ENCODE measurements around the gene CDHR2.
A peak's percentile ranks its signal among the peaks of the same experiment; 100 is the strongest.

Gene CDHR2

DNA sequence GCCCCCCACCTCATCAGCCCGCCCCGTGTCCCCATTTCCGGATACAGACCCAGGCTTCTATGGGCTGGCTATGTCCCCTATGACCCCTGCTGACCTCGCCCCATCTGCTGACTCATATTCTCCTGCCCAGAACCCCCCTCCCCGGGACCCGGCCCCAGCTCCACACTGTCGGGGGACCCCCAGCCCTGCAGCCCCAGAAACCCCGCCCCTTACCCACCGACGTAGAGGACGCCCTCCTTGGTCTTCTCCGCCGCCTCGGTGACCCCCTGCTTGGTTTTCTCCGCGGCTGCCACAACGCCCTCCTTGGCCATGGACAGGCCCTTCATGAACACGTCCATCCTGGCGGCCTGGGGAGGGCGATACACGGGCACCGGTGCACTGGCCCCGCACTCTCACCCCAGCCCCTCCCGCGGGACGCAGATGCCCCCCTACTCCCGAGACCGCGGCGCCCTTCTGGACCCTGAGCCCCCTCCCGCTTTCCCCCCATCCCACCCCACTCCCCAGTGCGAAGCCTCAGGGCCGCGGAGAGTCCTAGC lies 80.2 kb downstream of the CDHR2 start:
- no peak for DNase-seq (ENCODE audit: insufficient read length)
- no peak for FAIRE-seq
- TF ChIP-seq TAF1 (IDR thresholded peaks at IDR 0.05; ENCODE audit: borderline replicate concordance, low read depth, low read length): no peak
- no peak for TF ChIP-seq POLR2AphosphoS5 (IDR thresholded peaks at IDR 0.05; ENCODE audit: low read depth, low read length)
- TF ChIP-seq POLR2A (IDR thresholded peaks at IDR 0.05; ENCODE audit: low read depth, low read length): no peak

- DNase-seq (ENCODE audit: insufficient read length) (peak; percentile 76), FAIRE-seq (no peak)
Measured at GRCh38 chr5:176629853-176630680, 80.9 kb downstream of the CDHR2 start, which contains the start of the genes EIF4E1B and SNCB. TSS of gene EIF4E1B (plus strand) at chr5:176630675. CDS start at chr5:176642788, 12,113 bp downstream. TSS of gene SNCB (minus strand) at chr5:176630534. CDS start at chr5:176629654, 880 bp downstream.

DNA sequence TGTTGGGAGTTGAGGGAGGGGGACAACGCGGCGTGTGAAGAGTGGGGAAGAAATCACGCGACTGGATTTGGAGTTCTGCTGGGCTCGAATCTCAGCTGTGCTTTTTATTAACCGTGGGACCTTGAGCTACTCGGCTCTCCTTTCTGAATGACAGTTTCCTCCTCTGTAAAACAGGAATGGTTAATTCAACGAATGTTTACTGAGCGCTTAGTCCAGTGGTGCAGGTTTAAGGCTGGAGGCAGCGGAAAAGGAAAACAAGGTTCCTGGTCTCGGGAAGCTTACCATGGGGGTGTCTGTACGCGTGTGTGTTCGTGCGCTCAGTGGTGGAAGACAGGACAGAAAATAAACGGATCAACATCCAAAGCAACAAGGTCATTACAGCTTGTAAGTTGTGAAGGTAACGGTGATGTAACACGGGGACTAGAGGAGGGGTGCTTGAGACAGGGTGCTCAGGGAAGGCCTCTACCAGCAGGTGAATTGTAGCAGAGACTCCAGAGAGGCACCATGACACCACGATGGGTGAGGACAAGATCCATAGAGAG lies 81.6 kb downstream of the CDHR2 start:
- FAIRE-seq (no peak), DNase-seq (ENCODE audit: insufficient read length) (no peak)
- TF ChIP-seq POLR2AphosphoS5 (IDR thresholded peaks at IDR 0.05; ENCODE audit: low read depth, low read length) (no peak), POLR2A (IDR thresholded peaks at IDR 0.05; ENCODE audit: low read depth, low read length) (no peak), TAF1 (IDR thresholded peaks at IDR 0.05; ENCODE audit: borderline replicate concordance, low read depth, low read length) (no peak)

More at GRCh38 chr5:176629853-176630680, 80.9 kb downstream of the CDHR2 start, which contains the start of the genes EIF4E1B and SNCB:
- no peak for TF ChIP-seq TAF1 (IDR thresholded peaks at IDR 0.05; ENCODE audit: borderline replicate concordance, low read depth, low read length)
- TF ChIP-seq POLR2AphosphoS5 (IDR thresholded peaks at IDR 0.05; ENCODE audit: low read depth, low read length): no peak
- no peak for TF ChIP-seq POLR2A (IDR thresholded peaks at IDR 0.05; ENCODE audit: low read depth, low read length)

GRCh38 chr5:176631383-176632200 lies 82.5 kb downstream of the CDHR2 start:
- no peak for TF ChIP-seq POLR2A (IDR thresholded peaks at IDR 0.05; ENCODE audit: low read depth, low read length)
- TF ChIP-seq POLR2AphosphoS5 (IDR thresholded peaks at IDR 0.05; ENCODE audit: low read depth, low read length): no peak
- no peak for TF ChIP-seq TAF1 (IDR thresholded peaks at IDR 0.05; ENCODE audit: borderline replicate concordance, low read depth, low read length)
- FAIRE-seq (no peak), DNase-seq (ENCODE audit: insufficient read length) (no peak)

- no peak for DNase-seq (ENCODE audit: insufficient read length)
- TF ChIP-seq POLR2AphosphoS5 (IDR thresholded peaks at IDR 0.05; ENCODE audit: low read depth, low read length) (no peak), TAF1 (IDR thresholded peaks at IDR 0.05; ENCODE audit: borderline replicate concordance, low read depth, low read length) (no peak), POLR2A (IDR thresholded peaks at IDR 0.05; ENCODE audit: low read depth, low read length) (no peak)
- no peak for FAIRE-seq
Measured at GRCh38 chr5:176632745-176633144, 83.6 kb downstream of the CDHR2 start.

- TF ChIP-seq POLR2AphosphoS5 (IDR thresholded peaks at IDR 0.05; ENCODE audit: low read depth, low read length): no peak
- TF ChIP-seq TAF1 (IDR thresholded peaks at IDR 0.05; ENCODE audit: borderline replicate concordance, low read depth, low read length): no peak
- no peak for TF ChIP-seq POLR2A (IDR thresholded peaks at IDR 0.05; ENCODE audit: low read depth, low read length)
- DNase-seq (ENCODE audit: insufficient read length): no peak
- FAIRE-seq: no peak
Measured at GRCh38 chr5:176633598-176633997, 84.5 kb downstream of the CDHR2 start.

GRCh38 chr5:176636426-176636825 lies 87.3 kb downstream of the CDHR2 start:
- no peak for DNase-seq (ENCODE audit: insufficient read length)
- FAIRE-seq: no peak
- TF ChIP-seq POLR2AphosphoS5 (IDR thresholded peaks at IDR 0.05; ENCODE audit: low read depth, low read length): no peak
- TF ChIP-seq TAF1 (IDR thresholded peaks at IDR 0.05; ENCODE audit: borderline replicate concordance, low read depth, low read length): no peak
- no peak for TF ChIP-seq POLR2A (IDR thresholded peaks at IDR 0.05; ENCODE audit: low read depth, low read length)

GRCh38 chr5:176637556-176637955 lies 88.4 kb downstream of the CDHR2 start:
- FAIRE-seq: no peak

GRCh38 chr5:176638437-176638836 lies 89.3 kb downstream of the CDHR2 start:
- DNase-seq (ENCODE audit: insufficient read length) (no peak), FAIRE-seq (no peak)
- no peak for TF ChIP-seq POLR2AphosphoS5 (IDR thresholded peaks at IDR 0.05; ENCODE audit: low read depth, low read length)

More at GRCh38 chr5:176637556-176637955, 88.4 kb downstream of the CDHR2 start:
- no peak for TF ChIP-seq POLR2A (IDR thresholded peaks at IDR 0.05; ENCODE audit: low read depth, low read length)
- TF ChIP-seq POLR2AphosphoS5 (IDR thresholded peaks at IDR 0.05; ENCODE audit: low read depth, low read length): no peak
- no peak for TF ChIP-seq TAF1 (IDR thresholded peaks at IDR 0.05; ENCODE audit: borderline replicate concordance, low read depth, low read length)
- no peak for DNase-seq (ENCODE audit: insufficient read length)

DNA sequence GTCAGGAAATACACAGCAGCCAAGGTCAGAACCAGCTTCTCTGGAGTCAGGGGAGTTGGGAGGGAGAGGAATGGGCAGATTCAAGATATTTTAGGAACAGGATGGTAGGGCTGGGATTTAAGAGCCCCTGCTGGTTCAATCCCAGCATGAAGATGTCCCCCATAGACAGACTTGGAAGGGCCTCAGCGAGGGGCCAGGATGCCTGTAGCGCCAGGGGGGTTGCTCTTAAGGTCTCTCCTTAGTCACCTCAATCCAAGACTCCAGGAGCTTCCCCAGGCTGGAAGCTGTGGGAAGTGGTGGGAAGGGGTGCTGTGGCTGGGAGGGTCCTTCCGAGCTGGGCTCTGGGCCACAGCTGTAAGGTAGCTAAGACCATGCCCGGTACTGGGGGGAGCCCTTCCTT lies 90.1 kb downstream of the CDHR2 start:
- TF ChIP-seq POLR2A (IDR thresholded peaks at IDR 0.05; ENCODE audit: low read depth, low read length) (no peak), POLR2AphosphoS5 (IDR thresholded peaks at IDR 0.05; ENCODE audit: low read depth, low read length) (no peak), TAF1 (IDR thresholded peaks at IDR 0.05; ENCODE audit: borderline replicate concordance, low read depth, low read length) (no peak)
- DNase-seq (ENCODE audit: insufficient read length) (no peak), FAIRE-seq (no peak)

- no peak for FAIRE-seq
- no peak for TF ChIP-seq TAF1 (IDR thresholded peaks at IDR 0.05; ENCODE audit: borderline replicate concordance, low read depth, low read length)
- TF ChIP-seq POLR2AphosphoS5 (IDR thresholded peaks at IDR 0.05; ENCODE audit: low read depth, low read length): no peak
- no peak for TF ChIP-seq POLR2A (IDR thresholded peaks at IDR 0.05; ENCODE audit: low read depth, low read length)
Measured at GRCh38 chr5:176639981-176640380, 90.8 kb downstream of the CDHR2 start.

More at GRCh38 chr5:176639981-176640380, 90.8 kb downstream of the CDHR2 start:
- DNase-seq (ENCODE audit: insufficient read length): no peak
